Measurements from ENCODE around the gene OR52B2.

Gene OR52B2

GRCh38 chr11:6129011-6129410, 41.1 kb downstream of the OR52B2 start:
- no peaks in the 10 kb centered on the region for H3K9me3 ChIP-seq (ENCODE audit: control insufficient read depth, insufficient read depth, low read length)
- no peaks in the 10 kb centered on the region for H3K4me1 ChIP-seq (ENCODE audit: insufficient read depth, low read length)
- H3K36me3 ChIP-seq (ENCODE audit: insufficient read depth, low read length): no peaks in the 10 kb centered on the region
- no peak overlapping the region for H3K9ac ChIP-seq (ENCODE audit: low read depth, low read length)

DNA sequence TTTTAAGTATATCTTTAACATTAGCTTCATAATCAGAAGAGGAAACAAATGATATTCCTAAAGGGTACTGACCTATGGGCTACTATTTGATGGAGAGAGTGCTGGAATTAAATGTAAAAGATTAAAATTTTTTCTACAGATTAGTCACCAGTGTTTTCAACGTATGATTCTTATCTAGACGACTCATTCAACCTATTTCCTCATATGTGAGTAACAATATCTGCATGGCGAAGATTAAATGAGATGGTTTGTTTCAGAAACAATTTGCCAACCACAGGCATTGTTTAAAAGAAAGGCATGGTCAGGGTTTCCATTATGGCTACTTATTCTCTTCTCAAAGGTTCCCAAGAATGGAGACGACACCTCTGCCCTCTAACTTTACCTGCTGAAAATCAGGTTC, 42.2 kb downstream of the OR52B2 start:
- Histone ChIP-seq H3K36me3 (ENCODE audit: insufficient read depth, low read length) (no peaks in the 10 kb centered on the region), H3K9me3 (ENCODE audit: control insufficient read depth, insufficient read depth, low read length) (no peaks in the 10 kb centered on the region), H3K9ac (ENCODE audit: low read depth, low read length) (no peak overlapping the region), H3K4me1 (ENCODE audit: insufficient read depth, low read length) (no peaks in the 10 kb centered on the region)

DNA sequence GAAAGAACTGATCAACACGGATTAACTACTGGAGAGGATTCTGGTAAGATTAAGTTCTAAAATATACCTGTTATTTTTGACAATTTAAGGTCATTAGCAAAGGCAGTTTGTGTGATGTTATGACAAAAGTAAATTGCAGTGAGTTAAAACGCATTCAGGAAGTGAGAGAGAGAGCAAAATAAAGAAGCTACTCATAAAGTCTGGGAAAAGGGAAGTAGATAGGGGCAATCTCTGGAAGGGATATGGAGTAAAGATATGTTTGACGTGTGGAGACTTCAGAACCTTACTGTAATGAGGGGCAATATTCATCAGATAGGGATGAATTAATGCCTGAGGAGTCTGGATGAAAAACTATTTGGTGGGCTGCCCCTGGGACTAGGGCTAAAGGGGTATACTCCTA, 45.9 kb downstream of the OR52B2 start:
- no peaks in the 10 kb centered on the region for H3K9me3 ChIP-seq (ENCODE audit: control insufficient read depth, insufficient read depth, low read length)
- no peak overlapping the region for H3K9ac ChIP-seq (ENCODE audit: low read depth, low read length)
- no peaks in the 10 kb centered on the region for H3K4me1 ChIP-seq (ENCODE audit: insufficient read depth, low read length)
- no peaks in the 10 kb centered on the region for H3K36me3 ChIP-seq (ENCODE audit: insufficient read depth, low read length)

Data from ES-I3 (cell line).